ENCODE measurements around the gene MEIS1.
A peak's percentile ranks its signal among the peaks of the same experiment; 100 is the strongest.

DNA sequence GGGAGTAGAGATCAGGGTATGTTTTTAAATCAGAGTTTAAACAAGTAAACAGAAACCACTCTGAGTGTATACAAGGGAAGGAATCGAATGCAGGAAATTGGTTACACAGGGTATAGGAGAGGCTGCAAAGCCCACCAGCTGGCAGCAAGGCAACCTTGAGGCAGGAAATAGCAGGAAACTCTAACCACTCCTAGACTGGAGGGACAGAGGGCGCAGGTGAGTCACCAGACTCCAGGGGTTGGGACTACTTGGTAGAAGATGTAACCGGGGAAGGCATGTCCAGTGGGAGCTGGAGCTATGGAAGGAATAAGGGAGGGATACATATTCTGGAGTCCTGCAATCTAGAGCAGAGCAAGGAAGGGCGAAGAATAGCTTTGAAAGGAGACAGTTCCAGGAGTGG lies 152.3 kb downstream of the MEIS1 start:
- TF ChIP-seq, protein P1, sequence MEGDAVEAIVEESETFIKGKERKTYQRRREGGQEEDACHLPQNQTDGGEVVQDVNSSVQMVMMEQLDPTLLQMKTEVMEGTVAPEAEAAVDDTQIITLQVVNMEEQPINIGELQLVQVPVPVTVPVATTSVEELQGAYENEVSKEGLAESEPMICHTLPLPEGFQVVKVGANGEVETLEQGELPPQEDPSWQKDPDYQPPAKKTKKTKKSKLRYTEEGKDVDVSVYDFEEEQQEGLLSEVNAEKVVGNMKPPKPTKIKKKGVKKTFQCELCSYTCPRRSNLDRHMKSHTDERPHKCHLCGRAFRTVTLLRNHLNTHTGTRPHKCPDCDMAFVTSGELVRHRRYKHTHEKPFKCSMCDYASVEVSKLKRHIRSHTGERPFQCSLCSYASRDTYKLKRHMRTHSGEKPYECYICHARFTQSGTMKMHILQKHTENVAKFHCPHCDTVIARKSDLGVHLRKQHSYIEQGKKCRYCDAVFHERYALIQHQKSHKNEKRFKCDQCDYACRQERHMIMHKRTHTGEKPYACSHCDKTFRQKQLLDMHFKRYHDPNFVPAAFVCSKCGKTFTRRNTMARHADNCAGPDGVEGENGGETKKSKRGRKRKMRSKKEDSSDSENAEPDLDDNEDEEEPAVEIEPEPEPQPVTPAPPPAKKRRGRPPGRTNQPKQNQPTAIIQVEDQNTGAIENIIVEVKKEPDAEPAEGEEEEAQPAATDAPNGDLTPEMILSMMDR (IDR thresholded peaks at IDR 0.05), result peak in 6 of 7 experiments; percentile 10 to 55 (median 38)
- TF ChIP-seq POLR2A (IDR thresholded peaks at IDR 0.05), result no peak
